Transverse colon (tissue), 4 donors: Measurements from ENCODE around the gene VMP1. TPM values are rescaled to one million over a fixed set of nuclear protein-coding genes. Genes with fewer than 3 reads are reported as not detected.
A peak's percentile ranks its signal among the peaks of the same experiment; 100 is the strongest.
"Not testable (repeated sequence)": the region's sequence is repeated elsewhere in the genome, so short reads cannot be mapped to it uniquely, and the experiment has no call there.

ENCODE experiments used
- DNase-seq: peaks from one replicate; pipeline ENCODE4 v3.0.0-alpha.2; 2019
- H3K27ac ChIP-seq, 4 donors: fragments of 200-600 bp; sonication (generic); 2 replicates each; pipeline ENCODE4 v1.5.1; 2016 to 2018; ENCODE audit warnings: inconsistent platforms in 4 of 4
- H3K27me3 ChIP-seq: fragments of 200-600 bp; sonication (generic); 2 replicates; pipeline ENCODE4 v1.5.1; 2017; ENCODE audit warnings: inconsistent platforms
- H3K36me3 ChIP-seq, 4 donors: fragments of 200-600 bp; sonication (generic); 2 replicates each; pipeline ENCODE4 v1.5.1; 2017 to 2019; ENCODE audit warnings: inconsistent platforms in 4 of 4
- H3K4me1 ChIP-seq, 4 donors: fragments of 200-600 bp; sonication (generic); 2 replicates each; pipeline ENCODE4 v1.5.1; 2017 to 2020; ENCODE audit warnings: inconsistent platforms in 4 of 4
- H3K4me3 ChIP-seq, 4 donors: fragments of 200-600 bp; sonication (generic); 1 replicate in 1 of 4; 2 replicates in 3 of 4; pipeline versions ENCODE4 v1.5.1 to v1.6.1; 2017 to 2019; ENCODE audit warnings: inconsistent platforms in 4 of 4
- H3K9me3 ChIP-seq, 2 donors: fragments of 200-600 bp; sonication (generic); 2 replicates each; pipeline ENCODE4 v1.5.1; 2017 to 2019; ENCODE audit warnings: inconsistent platforms in 2 of 2
- CTCF ChIP-seq, 5 experiments: fragments of 200-600 bp in 3 of 5; fragments of 450-650 bp in 2 of 5; sonication (generic) in 3 of 5; IDR thresholded peaks; 1 replicate in 2 of 5; 2 replicates in 3 of 5; pipeline ENCODE4 v1.5.1; 2016 to 2017; ENCODE audit warnings: antibody characterized with exemption in 5 of 5, inconsistent platforms in 3 of 5, mild to moderate bottlenecking in 2 of 5, moderate library complexity in 1 of 5
- EP300 ChIP-seq: sonication (generic); formaldehyde crosslinking; IDR thresholded peaks from one replicate; pipeline ENCODE4 v1.6.1; 2017; ENCODE audit warnings: antibody characterized with exemption, low read depth
- POLR2A ChIP-seq: fragments of 450-650 bp; IDR thresholded peaks from one replicate; pipeline ENCODE4 v1.6.1; 2016; ENCODE audit warnings: antibody characterized with exemption, mild to moderate bottlenecking, moderate library complexity
- POLR2AphosphoS5 ChIP-seq, 3 donors: sonication (generic); formaldehyde crosslinking; IDR thresholded peaks; one replicate each; pipeline ENCODE4 v1.6.1; 2016; ENCODE audit warnings: antibody characterized with exemption in 3 of 3
- WGBS, 2 donors: methylation state at CpG; one replicate each; pipeline ENCODE4 v1.1.5; 2018; ENCODE audit warnings: low coverage in 1 of 2; 5-methylcytosine and 5-hydroxymethylcytosine counted together
- in situ Hi-C, 4 donors: fragments of 200-750 bp; cut with MboI; loops; one replicate each; pipeline versions ENCODE4 v1.15.0 to v1.15.1; 2017; ENCODE audit warnings: low sequenced_read_pairs in 3 of 4, low pct_ligation_motif_present in 1 of 4, low pct_unique_long_range_greater_than_20kb in 1 of 4
- intact Hi-C: fragments of 100-400 bp; cut with DNase I; formaldehyde crosslinking; loops from one replicate; pipeline ENCODE4 v1.15.1; 2023; ENCODE audit warnings: low total_unique reads
- total RNA-seq, 4 donors: library from RNA; depleted of rRNA; stranded (reverse); fragments of >200 nt; gene quantifications; one replicate each; pipeline ENCODE4 v1.1.0, GENCODE V29; 2016

The VMP1 gene
- total RNA-seq, 4 donors from 2014 or later, result 136 to 547 (median 339) TPM

DNA sequence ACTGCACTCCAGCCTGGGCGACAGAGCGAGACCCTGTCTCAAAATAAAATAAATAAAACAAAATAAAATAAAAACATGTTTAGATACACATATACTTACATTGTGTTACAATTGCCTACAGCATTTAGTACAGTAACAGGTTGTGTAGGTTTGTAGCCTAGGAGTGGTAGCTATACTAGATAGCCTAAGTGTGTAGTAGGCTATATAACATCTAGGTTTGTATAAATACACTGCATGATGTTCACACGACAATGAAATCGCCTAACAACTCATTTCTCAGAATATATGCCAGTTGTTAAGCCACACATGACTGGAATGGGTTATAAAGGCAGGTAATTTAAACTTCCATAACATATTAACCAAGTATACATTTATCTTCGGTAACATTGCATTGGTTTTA lies 94.7 kb downstream of the VMP1 start:
- Histone ChIP-seq H3K4me1 (peaks cover 0 to 26% (median 3%) of the 10 kb centered on the region in 4 donors), H3K9me3 (no peaks in the 10 kb centered on the region), H3K36me3 (no peaks in the 10 kb centered on the region), H3K27ac (peak overlapping the region in 1 of 4 donors; percentile 33), H3K27me3 (no peaks in the 10 kb centered on the region), H3K4me3 (no peak overlapping the region)
- in situ Hi-C loops, result no loop called here
- WGBS, 2 donors, result 87 to 94% methylated on average over 5 of the region's 5 CpGs
- intact Hi-C loops, result no loop called here
- no peak for DNase-seq
- TF ChIP-seq POLR2A, result no peak

DNA sequence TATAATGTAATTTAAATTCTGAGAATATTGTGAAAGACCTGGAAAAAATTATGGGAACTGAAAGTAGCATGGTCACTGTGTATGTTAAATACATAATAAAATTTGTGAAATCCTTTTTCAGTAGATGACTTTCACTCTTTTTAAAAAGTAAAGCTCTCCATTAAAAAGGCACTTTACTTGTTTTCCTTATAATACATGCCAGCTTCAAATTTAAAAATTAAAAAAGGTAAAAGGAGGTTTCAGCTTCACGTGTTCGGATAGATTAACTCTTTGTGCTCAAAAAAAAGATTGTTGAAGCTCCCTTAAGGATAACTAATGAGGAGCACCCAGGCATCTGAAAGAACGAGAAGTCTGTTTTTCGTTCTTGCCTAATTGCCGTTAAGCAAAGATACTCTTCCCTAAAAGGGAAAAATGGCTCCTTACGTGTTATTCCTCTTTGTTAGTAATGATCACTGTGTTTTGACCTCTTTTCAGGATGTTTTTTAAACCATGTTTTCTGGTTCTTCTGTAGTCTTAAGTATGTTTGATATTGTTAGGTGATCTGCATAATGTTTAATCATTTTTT lies 97.5 kb downstream of the VMP1 start:
- TF ChIP-seq EP300 (no peak), POLR2AphosphoS5 (IDR thresholded peaks at IDR 0.05) (no peak), POLR2A (no peak), CTCF (IDR thresholded peaks at IDR 0.05) (no peak)
- H3K4me1 ChIP-seq, result peaks cover 0 to 26% (median 3%) of the 10 kb centered on the region in 4 donors
- H3K27me3 ChIP-seq, result no peaks in the 10 kb centered on the region
- WGBS, 2 donors, result 66 to 79% methylated on average over 6 of the region's 6 CpGs
- H3K36me3 ChIP-seq, result peaks cover 0 to 4% (median 2%) of the 10 kb centered on the region in 4 donors
- intact Hi-C loops, result no loop called here
- in situ Hi-C loops, result no loop called here
- peak overlapping the region in 1 of 4 donors; percentile 23 for H3K4me3 ChIP-seq
- peak overlapping the region; percentile 5 to 68 (median 47) for H3K27ac ChIP-seq
- DNase-seq, result no peak
- no peaks in the 10 kb centered on the region for H3K9me3 ChIP-seq

DNA sequence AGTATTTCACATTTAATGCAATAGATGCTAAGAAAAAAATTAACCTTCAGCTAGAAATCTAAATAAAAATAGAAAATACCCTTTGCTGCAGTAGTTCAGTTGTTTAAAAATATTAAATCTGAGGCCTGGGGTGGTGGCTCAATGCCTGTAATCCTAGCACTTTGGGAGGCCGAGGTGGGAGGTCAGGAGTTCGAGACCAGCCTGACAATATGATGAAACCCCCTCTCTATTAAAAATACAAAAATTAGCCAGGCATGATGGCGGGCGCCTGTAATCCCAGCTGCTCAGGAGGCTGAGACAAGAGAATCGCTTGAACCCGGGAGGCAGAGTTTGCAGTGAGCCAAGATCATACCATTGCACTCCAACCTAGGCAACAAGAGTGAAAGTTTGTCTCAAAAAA lies 98.9 kb downstream of the VMP1 start:
- 94 to 100% methylated on average over 1 to 6 of the region's 6 CpGs for WGBS, 2 donors
- H3K4me3 ChIP-seq, in situ Hi-C loops, DNase-seq, H3K9me3 ChIP-seq, H3K27me3 ChIP-seq, H3K36me3 ChIP-seq, intact Hi-C loops: not testable (repeated sequence)
- H3K4me1 ChIP-seq, result peaks cover 0 to 26% (median 3%) of the 10 kb centered on the region in 4 donors
- H3K27ac ChIP-seq, result peak overlapping the region in 2 of 4 donors; percentile 67 to 68

DNA sequence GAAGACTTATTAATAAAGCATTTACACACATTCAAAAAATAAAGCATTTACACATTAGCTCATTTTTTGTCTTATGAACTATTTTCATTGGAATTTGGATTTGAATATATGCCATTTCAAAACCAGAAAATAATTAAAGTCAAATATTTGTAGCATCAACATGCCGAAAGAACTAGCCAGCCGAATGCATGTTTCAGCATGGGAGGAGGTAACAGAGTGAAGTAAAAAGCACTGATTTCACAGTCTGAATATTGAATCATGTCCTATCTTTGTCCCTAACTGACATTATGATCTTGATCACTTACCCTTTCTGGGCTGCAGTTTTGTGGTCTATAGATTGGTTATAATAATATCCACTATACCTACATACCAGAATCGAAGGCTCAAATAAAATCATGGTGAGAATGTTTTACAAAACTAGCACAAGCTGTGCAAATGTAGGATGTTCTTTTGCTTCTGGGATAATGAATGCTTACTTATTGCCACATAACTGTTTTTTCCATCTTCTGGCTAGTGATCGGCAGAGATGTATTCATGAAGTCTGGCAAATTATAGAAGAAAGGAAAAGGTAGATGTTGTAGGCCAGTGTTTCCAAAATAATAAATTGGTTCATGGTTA lies 100.5 kb downstream of the VMP1 start:
- WGBS, 2 donors, result 80 to 86% methylated on average over 4 of the region's 4 CpGs
- Histone ChIP-seq H3K4me3 (no peak overlapping the region), H3K4me1 (peaks cover 0 to 19% (median 3%) of the 10 kb centered on the region in 4 donors), H3K9me3 (no peaks in the 10 kb centered on the region), H3K27ac (peak overlapping the region; percentile 38 to 53 (median 48)), H3K27me3 (no peaks in the 10 kb centered on the region), H3K36me3 (peaks cover 0 to 21% (median 7%) of the 10 kb centered on the region in 4 donors)
- TF ChIP-seq EP300 (no peak), CTCF (IDR thresholded peaks at IDR 0.05) (no peak), POLR2AphosphoS5 (IDR thresholded peaks at IDR 0.05) (no peak), POLR2A (no peak)
- in situ Hi-C loops, result no loop called here
- intact Hi-C loops, result no loop called here
- DNase-seq, result no peak

DNA sequence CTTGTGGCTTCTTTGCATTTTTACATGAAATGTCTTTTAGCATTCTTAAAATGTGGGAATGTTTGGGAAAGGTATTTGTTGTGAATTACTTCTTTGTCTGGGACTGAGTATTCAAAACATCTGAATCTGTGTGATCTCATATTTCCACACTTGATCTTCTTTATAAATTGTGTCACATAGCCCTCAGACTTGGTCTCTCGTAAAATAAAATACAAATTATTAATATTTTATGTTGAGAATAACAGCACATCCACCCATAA lies 103.4 kb downstream of the VMP1 start:
- peaks cover 0 to 4% (median 1%) of the 10 kb centered on the region in 4 donors for H3K4me1 ChIP-seq
- no peak for TF ChIP-seq EP300
- TF ChIP-seq POLR2A, result no peak
- TF ChIP-seq CTCF (IDR thresholded peaks at IDR 0.05), result no peak
- no peak for TF ChIP-seq POLR2AphosphoS5 (IDR thresholded peaks at IDR 0.05)
- DNase-seq, result no peak
- intact Hi-C loops (no loop called here), in situ Hi-C loops (no loop called here)
- H3K27ac ChIP-seq, result no peak overlapping the region
- no peaks in the 10 kb centered on the region for H3K9me3 ChIP-seq
- H3K36me3 ChIP-seq, result peaks cover 0 to 22% (median 9%) of the 10 kb centered on the region in 4 donors
- 71 to 88% methylated on average over 1 of the region's 1 CpG for WGBS, 2 donors
- H3K27me3 ChIP-seq, result no peaks in the 10 kb centered on the region
- no peak overlapping the region for H3K4me3 ChIP-seq
